UCSD-AML1 (cell line): Measurements from ENCODE around the gene UQCRQ.

Experiments used
- DNase-seq: peaks from one replicate; lab custom pipeline; 2025; ENCODE audit not compliant: unreplicated experiment; lab: John Stamatoyannopoulos, UW

The UQCRQ gene

DNA sequence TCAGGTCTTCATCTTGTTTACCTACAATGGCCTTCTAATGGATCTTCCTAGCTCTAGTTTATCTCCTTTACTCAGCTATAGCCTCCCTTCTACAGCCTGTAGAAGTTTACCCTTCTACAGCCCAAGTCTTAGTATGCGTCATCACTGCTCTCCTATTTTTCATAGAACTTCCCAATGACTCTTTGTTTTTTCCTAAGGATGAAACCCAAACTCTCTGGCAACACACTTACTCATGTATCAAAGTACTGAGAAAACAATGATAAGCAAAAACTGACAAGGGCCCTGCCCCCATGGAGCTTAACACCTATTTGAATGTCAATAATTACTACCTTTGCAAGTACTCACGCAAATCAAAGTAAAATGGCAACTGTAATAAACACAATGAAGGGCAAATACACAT is 40.7 kb downstream of the UQCRQ start:
- DNase-seq: no peak

- DNase-seq: no peak
Measured at GRCh38 chr5:132909702-132910101, 43.3 kb downstream of the UQCRQ start.

DNA sequence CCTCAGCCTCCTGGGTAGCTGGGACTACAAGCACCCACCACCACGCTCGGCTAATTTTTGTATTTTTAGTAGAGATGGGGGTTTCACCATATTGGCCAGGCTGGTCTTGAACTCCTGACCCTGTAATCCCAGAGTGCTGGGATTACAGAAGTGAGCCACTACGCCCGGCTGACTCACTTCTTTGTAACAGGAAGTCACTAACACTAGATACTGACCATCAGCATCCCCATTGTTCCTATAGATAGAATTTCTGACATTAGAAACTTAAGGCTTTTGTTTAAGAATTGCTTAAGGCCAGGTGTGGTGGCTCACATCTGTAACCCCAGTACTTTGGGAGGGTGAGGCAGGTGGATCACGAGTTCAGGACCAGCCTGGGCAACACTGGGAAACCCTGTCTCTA is 49.2 kb downstream of the UQCRQ start:
- no peak for DNase-seq

DNA sequence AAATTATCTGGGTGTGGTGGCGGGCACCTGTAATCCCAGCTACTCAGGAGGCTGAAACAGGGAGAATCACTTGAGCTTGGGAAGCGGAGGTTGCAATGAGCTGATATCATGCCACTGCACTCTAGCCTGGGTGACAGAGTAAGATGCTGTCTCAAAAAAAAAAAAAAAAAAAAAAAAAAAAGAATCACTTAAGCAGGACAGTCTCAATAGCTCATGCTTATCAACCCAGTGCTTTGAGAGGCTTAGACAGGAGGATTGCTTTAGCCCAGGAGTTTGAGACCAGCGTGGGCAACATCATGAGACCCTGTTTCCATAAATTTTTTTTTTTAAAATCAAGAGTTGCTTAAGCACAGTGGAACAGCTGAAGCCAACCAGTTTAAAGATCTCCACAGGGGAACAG is 49.6 kb downstream of the UQCRQ start:
- DNase-seq: no peak
